HEK293 (cell line): ENCODE measurements around the gene CERS3.

Experiments
- CTCF ChIA-PET: fragments of 350-600 bp; formaldehyde crosslinking; extraction: SDS; loops from one replicate; lab custom pipeline; 2021; ENCODE audit warnings: antibody characterized with exemption; lab: Yijun Ruan, JAX
- POLR2A ChIA-PET: fragments of 300-600 bp; formaldehyde crosslinking; extraction: SDS; loops from one replicate; lab custom pipeline; 2020; ENCODE audit warnings: antibody characterized with exemption, inconsistent platforms; lab: Yijun Ruan, JAX
- H3K27ac ChIP-seq: fragments of 200-500 bp; sonication (Bioruptor generic); 2 replicates; pipeline ENCODE4 v1.5.1; 2014; ENCODE audit warnings: low read depth, low read length, control low read depth, inconsistent platforms; ENCODE audit errors: extremely low read depth
- H3K36me3 ChIP-seq, 2 experiments: fragments of 200-500 bp in 1 of 2; sonication (Bioruptor generic) in 1 of 2; 1 replicate in 1 of 2; 2 replicates in 1 of 2; pipeline ENCODE4 v1.5.1; 2014 to 2017; ENCODE audit warnings: inconsistent platforms in 2 of 2, low read length in 2 of 2; ENCODE audit not compliant: control insufficient read depth in 2 of 2, insufficient read depth in 1 of 2
- H3K4me1 ChIP-seq: fragments of 200-500 bp; sonication (Bioruptor generic); 2 replicates; pipeline ENCODE4 v1.5.1; 2014; ENCODE audit warnings: mild to moderate bottlenecking, low read length, inconsistent platforms; ENCODE audit not compliant: control insufficient read depth, insufficient read depth
- H3K4me3 ChIP-seq: 2 replicates; pipeline ENCODE4 v1.5.1; 2011; ENCODE audit warnings: low read depth, mild to moderate bottlenecking, control low read depth, low read length, moderate library complexity
- H3K9me3 ChIP-seq: fragments of 200-500 bp; sonication (Bioruptor generic); 2 replicates; pipeline ENCODE4 v1.5.1; 2014; ENCODE audit warnings: low read depth, low read length, inconsistent platforms; ENCODE audit not compliant: control insufficient read depth, insufficient read depth
- HIC1 ChIP-seq: fragments of 450-650 bp; formaldehyde crosslinking; IDR thresholded peaks from 2 replicates; pipeline ENCODE4 v1.5.1; 2016; ENCODE audit warnings: missing biosample characterization, missing genetic modification characterization
- INSM2 ChIP-seq: fragments of 450-650 bp; formaldehyde crosslinking; IDR thresholded peaks from 2 replicates; pipeline ENCODE4 v1.5.1; 2016; ENCODE audit warnings: missing biosample characterization, missing genetic modification characterization
- KLF16 ChIP-seq: fragments of 450-650 bp; formaldehyde crosslinking; IDR thresholded peaks from 2 replicates; pipeline ENCODE4 v1.5.1; 2017; ENCODE audit warnings: missing biosample characterization, missing genetic modification characterization
- SP2 ChIP-seq: fragments of 450-650 bp; formaldehyde crosslinking; IDR thresholded peaks from 2 replicates; pipeline ENCODE4 v1.5.1; 2016; ENCODE audit warnings: missing biosample characterization, missing genetic modification characterization
- ZBTB49 ChIP-seq: fragments of 450-650 bp; formaldehyde crosslinking; IDR thresholded peaks from 2 replicates; pipeline ENCODE4 v1.5.1; 2016; ENCODE audit warnings: missing biosample characterization, missing genetic modification characterization, low read depth
- ZBTB6 ChIP-seq: fragments of 450-650 bp; formaldehyde crosslinking; IDR thresholded peaks from 2 replicates; pipeline ENCODE4 v1.5.1; 2017; ENCODE audit warnings: missing biosample characterization, missing genetic modification characterization
- ZFP37 ChIP-seq: fragments of 450-650 bp; formaldehyde crosslinking; IDR thresholded peaks from 2 replicates; pipeline ENCODE4 v1.5.1; 2016; ENCODE audit warnings: missing biosample characterization, missing genetic modification characterization
- ZFP41 ChIP-seq: fragments of 450-650 bp; formaldehyde crosslinking; IDR thresholded peaks from 2 replicates; pipeline ENCODE4 v1.5.1; 2016; ENCODE audit warnings: missing biosample characterization, missing genetic modification characterization, borderline replicate concordance
- ZNF146 ChIP-seq: fragments of 450-650 bp; formaldehyde crosslinking; IDR thresholded peaks from 2 replicates; pipeline ENCODE4 v1.5.1; 2016; ENCODE audit warnings: missing biosample characterization, missing genetic modification characterization
- ZNF202 ChIP-seq: fragments of 450-650 bp; formaldehyde crosslinking; IDR thresholded peaks from 2 replicates; pipeline ENCODE4 v1.5.1; 2016; ENCODE audit warnings: missing biosample characterization, missing genetic modification characterization, borderline replicate concordance
- ZNF341 ChIP-seq: fragments of 450-650 bp; formaldehyde crosslinking; IDR thresholded peaks from 2 replicates; pipeline ENCODE4; 2016; ENCODE audit warnings: low read depth, missing biosample characterization, missing genetic modification characterization
- ZNF48 ChIP-seq: fragments of 450-650 bp; formaldehyde crosslinking; IDR thresholded peaks from 2 replicates; pipeline ENCODE4 v1.5.1; 2016; ENCODE audit warnings: missing biosample characterization, missing genetic modification characterization
- ZNF501 ChIP-seq: fragments of 450-650 bp; formaldehyde crosslinking; IDR thresholded peaks from 2 replicates; pipeline ENCODE4 v1.5.1; 2016; ENCODE audit warnings: missing biosample characterization, missing genetic modification characterization
- ZNF560 ChIP-seq: fragments of 450-650 bp; formaldehyde crosslinking; IDR thresholded peaks from 2 replicates; pipeline ENCODE4 v1.5.1; 2017; ENCODE audit warnings: missing biosample characterization, missing genetic modification characterization, borderline replicate concordance
- ZNF585B ChIP-seq: fragments of 450-650 bp; formaldehyde crosslinking; IDR thresholded peaks from 2 replicates; pipeline ENCODE4 v1.5.1; 2016; ENCODE audit warnings: missing biosample characterization, missing genetic modification characterization
- ZNF610 ChIP-seq: fragments of 450-650 bp; formaldehyde crosslinking; IDR thresholded peaks from 2 replicates; pipeline ENCODE4 v1.5.1; 2016; ENCODE audit warnings: missing biosample characterization, missing genetic modification characterization, borderline replicate concordance
- ZNF843 ChIP-seq: fragments of 450-650 bp; formaldehyde crosslinking; IDR thresholded peaks from 2 replicates; pipeline ENCODE4 v1.5.1; 2016; ENCODE audit warnings: missing biosample characterization, missing genetic modification characterization
- TF ChIP-seq, protein P1 (sequence below): fragments of 450-650 bp; formaldehyde crosslinking; IDR thresholded peaks from 2 replicates; pipeline ENCODE4 v1.5.1; 2016; ENCODE audit warnings: missing biosample characterization, missing genetic modification characterization
- TF ChIP-seq, protein P2 (sequence below): fragments of 450-650 bp; IDR thresholded peaks from 2 replicates; pipeline ENCODE4 v1.5.1; 2018; ENCODE audit warnings: missing biosample characterization, missing genetic modification characterization
- TF ChIP-seq, protein P3 (sequence below): fragments of 450-650 bp; IDR thresholded peaks from 2 replicates; pipeline ENCODE4 v1.5.1; 2018; ENCODE audit warnings: missing biosample characterization, mild to moderate bottlenecking, missing genetic modification characterization

Gene CERS3

GRCh38 chr15:100400996-100401395 lies 127.8 kb downstream of the CERS3 start:
- Histone ChIP-seq H3K9me3 (no peaks in the 10 kb centered on the region), H3K27ac (no peak overlapping the region), H3K36me3 (no peaks in the 10 kb centered on the region), H3K4me1 (no peaks in the 10 kb centered on the region), H3K4me3 (no peak overlapping the region)
- CTCF ChIA-PET, result interaction anchor here (1.1 kb wide), 1 partner anchor 50 kb away, joined by 4 read pairs; no protein-coding TSS in a partner anchor
- no peak for TF ChIP-seq ZNF610 (tag by site-specific recombination)
- POLR2A ChIA-PET, result no interaction called here

DNA sequence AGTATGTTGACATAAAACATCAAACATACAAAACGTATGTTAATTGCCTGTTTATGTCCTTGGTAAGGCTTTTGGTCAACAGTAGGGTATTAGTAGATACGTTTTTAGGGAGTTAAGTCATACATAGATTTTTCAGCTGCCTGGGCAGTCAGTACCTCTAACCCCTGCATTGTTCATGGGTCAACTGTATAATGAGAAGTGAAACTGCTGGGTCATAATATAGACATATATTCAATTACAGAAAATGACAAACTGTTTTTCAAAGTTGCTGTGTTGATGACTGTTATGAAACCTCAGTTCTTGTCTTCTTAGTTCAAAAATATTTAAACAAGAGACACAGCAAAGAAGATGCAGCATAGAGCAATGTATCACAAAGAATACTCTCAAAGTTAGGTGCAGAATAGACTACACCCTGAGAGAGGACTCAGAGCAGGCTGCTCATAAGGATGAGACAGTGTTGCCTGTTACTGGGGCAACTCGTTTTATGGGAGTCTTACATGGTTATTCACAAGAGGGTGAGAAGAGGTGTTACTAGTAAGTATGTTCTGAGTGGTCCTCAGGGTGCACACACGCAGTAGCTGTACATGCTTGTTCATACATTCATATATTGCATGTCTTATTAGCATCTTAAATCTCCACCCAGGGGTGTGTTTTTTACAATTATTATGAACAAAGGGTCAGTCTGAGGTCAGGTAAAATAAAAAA lies 133.9 kb downstream of the CERS3 start:
- ChIA-PET POLR2A (no interaction called here), CTCF (interaction anchor here (1.7 kb wide), 1 partner anchor 11 kb away, joined by 8 read pairs; no protein-coding TSS in a partner anchor)
- H3K36me3 ChIP-seq, result no peaks in the 10 kb centered on the region
- TF ChIP-seq HIC1 (tag by site-specific recombination) (no peak), ZFP37 (no peak), ZBTB49 (tag by site-specific recombination) (no peak), ZNF843 (no peak), ZNF48 (tag by site-specific recombination) (no peak), ZNF501 (tag by site-specific recombination) (no peak), INSM2 (tag by site-specific recombination) (no peak), ZNF146 (no peak), SP2 (tag by site-specific recombination) (no peak), KLF16 (tag by site-specific recombination) (no peak), ZBTB6 (tag by site-specific recombination) (no peak), ZNF202 (tag by site-specific recombination) (no peak), ZNF560 (no peak), ZNF585B (no peak), ZNF341 (no peak), ZFP41 (tag by site-specific recombination) (no peak)
- TF ChIP-seq, protein P1, sequence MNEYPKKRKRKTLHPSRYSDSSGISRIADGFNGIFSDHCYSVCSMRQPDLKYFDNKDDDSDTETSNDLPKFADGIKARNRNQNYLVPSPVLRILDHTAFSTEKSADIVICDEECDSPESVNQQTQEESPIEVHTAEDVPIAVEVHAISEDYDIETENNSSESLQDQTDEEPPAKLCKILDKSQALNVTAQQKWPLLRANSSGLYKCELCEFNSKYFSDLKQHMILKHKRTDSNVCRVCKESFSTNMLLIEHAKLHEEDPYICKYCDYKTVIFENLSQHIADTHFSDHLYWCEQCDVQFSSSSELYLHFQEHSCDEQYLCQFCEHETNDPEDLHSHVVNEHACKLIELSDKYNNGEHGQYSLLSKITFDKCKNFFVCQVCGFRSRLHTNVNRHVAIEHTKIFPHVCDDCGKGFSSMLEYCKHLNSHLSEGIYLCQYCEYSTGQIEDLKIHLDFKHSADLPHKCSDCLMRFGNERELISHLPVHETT (tag by site-specific recombination), result no peak
- TF ChIP-seq, protein P2, sequence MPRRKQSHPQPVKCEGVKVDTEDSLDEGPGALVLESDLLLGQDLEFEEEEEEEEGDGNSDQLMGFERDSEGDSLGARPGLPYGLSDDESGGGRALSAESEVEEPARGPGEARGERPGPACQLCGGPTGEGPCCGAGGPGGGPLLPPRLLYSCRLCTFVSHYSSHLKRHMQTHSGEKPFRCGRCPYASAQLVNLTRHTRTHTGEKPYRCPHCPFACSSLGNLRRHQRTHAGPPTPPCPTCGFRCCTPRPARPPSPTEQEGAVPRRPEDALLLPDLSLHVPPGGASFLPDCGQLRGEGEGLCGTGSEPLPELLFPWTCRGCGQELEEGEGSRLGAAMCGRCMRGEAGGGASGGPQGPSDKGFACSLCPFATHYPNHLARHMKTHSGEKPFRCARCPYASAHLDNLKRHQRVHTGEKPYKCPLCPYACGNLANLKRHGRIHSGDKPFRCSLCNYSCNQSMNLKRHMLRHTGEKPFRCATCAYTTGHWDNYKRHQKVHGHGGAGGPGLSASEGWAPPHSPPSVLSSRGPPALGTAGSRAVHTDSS (tag by site-specific recombination), result no peak
- TF ChIP-seq, protein P3, sequence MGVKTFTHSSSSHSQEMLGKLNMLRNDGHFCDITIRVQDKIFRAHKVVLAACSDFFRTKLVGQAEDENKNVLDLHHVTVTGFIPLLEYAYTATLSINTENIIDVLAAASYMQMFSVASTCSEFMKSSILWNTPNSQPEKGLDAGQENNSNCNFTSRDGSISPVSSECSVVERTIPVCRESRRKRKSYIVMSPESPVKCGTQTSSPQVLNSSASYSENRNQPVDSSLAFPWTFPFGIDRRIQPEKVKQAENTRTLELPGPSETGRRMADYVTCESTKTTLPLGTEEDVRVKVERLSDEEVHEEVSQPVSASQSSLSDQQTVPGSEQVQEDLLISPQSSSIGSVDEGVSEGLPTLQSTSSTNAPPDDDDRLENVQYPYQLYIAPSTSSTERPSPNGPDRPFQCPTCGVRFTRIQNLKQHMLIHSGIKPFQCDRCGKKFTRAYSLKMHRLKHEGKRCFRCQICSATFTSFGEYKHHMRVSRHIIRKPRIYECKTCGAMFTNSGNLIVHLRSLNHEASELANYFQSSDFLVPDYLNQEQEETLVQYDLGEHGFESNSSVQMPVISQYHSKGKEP (tag by site-specific recombination), result no peak
- H3K27ac ChIP-seq, result no peak overlapping the region
- H3K9me3 ChIP-seq, result no peaks in the 10 kb centered on the region
- H3K4me3 ChIP-seq, result no peak overlapping the region
- no peaks in the 10 kb centered on the region for H3K4me1 ChIP-seq
